Activated B cell treated with CpG ODN at 0.5 μM for 24 hours (primary cell): Measurements from ENCODE around the gene NAA25. TPM values are rescaled to one million over a fixed set of nuclear protein-coding genes. Genes with fewer than 3 reads are reported as not detected.

Experiments used
- ATAC-seq: fragments of 200-7000 bp; cut with Tn5 transposase; one replicate; pipeline ENCODE4 v1.10.0; 2021; ENCODE audit warnings: low read depth, mild to moderate bottlenecking, moderate library complexity
- CTCF ChIA-PET: fragments of 350-600 bp; sonication (Branson Sonifier 250); formaldehyde crosslinking; loops from one replicate; lab custom pipeline; 2021; ENCODE audit warnings: antibody characterized with exemption; lab: Charles Lee
- POLR2A ChIA-PET: fragments of 350-600 bp; sonication (Branson Sonifier 250); formaldehyde crosslinking; loops from one replicate; lab custom pipeline; 2021; ENCODE audit warnings: antibody characterized with exemption; lab: Charles Lee
- DNase-seq: peaks from one replicate; pipeline ENCODE4 v3.0.0; 2022
- H3K27ac Mint-ChIP-seq: one replicate; pipeline ENCODE4 v1.8.0; 2020; ENCODE audit warnings: mixed read lengths
- H3K27me3 Mint-ChIP-seq: one replicate; pipeline ENCODE4 v1.8.0; 2021; ENCODE audit warnings: mixed read lengths
- H3K36me3 Mint-ChIP-seq: one replicate; pipeline ENCODE4 v1.8.0; 2021; ENCODE audit warnings: low read depth, mixed read lengths
- H3K4me1 Mint-ChIP-seq: one replicate; pipeline ENCODE4 v1.8.0; 2021; ENCODE audit warnings: mixed read lengths
- H3K4me3 Mint-ChIP-seq: one replicate; pipeline ENCODE4 v1.8.0; 2020; ENCODE audit warnings: mild to moderate bottlenecking, mixed read lengths
- H3K9me3 Mint-ChIP-seq: one replicate; pipeline ENCODE4 v1.8.0; 2020; ENCODE audit warnings: mixed read lengths
- CTCF ChIP-seq: fragments of 200-600 bp; IDR thresholded peaks from one replicate; pipeline ENCODE4 v1.8.0; 2022; ENCODE audit warnings: antibody characterized with exemption, mild to moderate bottlenecking
- intact Hi-C: fragments of 100-400 bp; cut with micrococcal nuclease; formaldehyde crosslinking; loops from one replicate; pipeline ENCODE4 v1.15.1; 2024
- total RNA-seq: library from RNA; stranded (reverse); gene quantifications from 2 replicates; pipeline ENCODE4 v1.2.3, GENCODE V29; 2022

Gene NAA25
- total RNA-seq, 1 donor from 2014 or later = 52.7 TPM

GRCh38 chr12:112125250-112125999 lies 16.8 kb upstream of the NAA25 start, which contains the start of gene TRAFD1:
Gene TRAFD1, plus strand, starts transcription at chr12:112125560. Its CDS starts 4,963 bp downstream, at chr12:112130523.
- Mint-ChIP-seq H3K4me3 (peak within 1 kb of the TSS; percentile 87), H3K36me3 (no peaks in the 10 kb centered on the region), H3K4me1 (peaks cover 45% of the 10 kb centered on the region), H3K9me3 (no peaks in the 10 kb centered on the region), H3K27ac (peak within 1 kb of the TSS; percentile 78), H3K27me3 (no peaks in the 10 kb centered on the region)
- no peak for TF ChIP-seq CTCF
- intact Hi-C loops = loop anchor here (1.0 to 10.0 kb wide), 4 partner anchors 16 to 279 kb away; partner anchors contain the start of gene RPL6
- ChIA-PET CTCF (no interaction called here), POLR2A (interaction anchor here (0.5 to 7.2 kb wide), 15 partner anchors 9 to 293 kb away, joined by 3 to 143 read pairs (median 5); partner anchors contain the start of genes ERP29, MAPKAPK5, NAA25 and TMEM116)
- ATAC-seq (peak; percentile 98), DNase-seq (peak; percentile 96)

GRCh38 chr12:112124918-112125249 lies 16.3 kb upstream of the NAA25 start:
- intact Hi-C loops = loop anchor here (1.0 to 10.0 kb wide), 4 partner anchors 16 to 280 kb away; partner anchors contain the start of gene RPL6
- TF ChIP-seq CTCF = no peak
- H3K4me3 Mint-ChIP-seq = peak overlapping the region; percentile 87
- no peaks in the 10 kb centered on the region for H3K36me3 Mint-ChIP-seq
- ATAC-seq = no peak
- H3K27me3 Mint-ChIP-seq = no peaks in the 10 kb centered on the region
- H3K27ac Mint-ChIP-seq = peak overlapping the region; percentile 78
- POLR2A ChIA-PET = interaction anchor here (0.5 to 7.2 kb wide), 14 partner anchors 8 to 293 kb away, joined by 3 to 143 read pairs (median 5); partner anchors contain the start of genes ERP29, MAPKAPK5, NAA25 and TMEM116
- no peak for DNase-seq
- no peaks in the 10 kb centered on the region for H3K9me3 Mint-ChIP-seq
- CTCF ChIA-PET = no interaction called here
- H3K4me1 Mint-ChIP-seq = peaks cover 41% of the 10 kb centered on the region

GRCh38 chr12:112122823-112123690 lies 14.5 kb upstream of the NAA25 start:
- ATAC-seq (no peak), DNase-seq (no peak)
- intact Hi-C loops = loop anchor here (10.0 kb wide), 1 partner anchor 282 kb away; the partner anchor contains the start of gene RPL6
- Mint-ChIP-seq H3K27me3 (peaks cover 3% of the 10 kb centered on the region), H3K27ac (no peak overlapping the region), H3K36me3 (no peaks in the 10 kb centered on the region), H3K4me3 (no peak overlapping the region), H3K9me3 (no peaks in the 10 kb centered on the region), H3K4me1 (peaks cover 24% of the 10 kb centered on the region)
- no peak for TF ChIP-seq CTCF
- POLR2A ChIA-PET = interaction anchor here (1.0 to 1.2 kb wide), 2 partner anchors 9 to 14 kb away, joined by 4 to 6 read pairs; no protein-coding TSS in a partner anchor
- CTCF ChIA-PET = no interaction called here

GRCh38 chr12:112121780-112122565 lies 13.4 kb upstream of the NAA25 start:
- POLR2A ChIA-PET = interaction anchor here (0.7 to 1.2 kb wide), 3 partner anchors 10 to 1747 kb away, joined by 3 to 6 read pairs (median 4); no protein-coding TSS in a partner anchor
- H3K9me3 Mint-ChIP-seq = no peaks in the 10 kb centered on the region
- H3K27me3 Mint-ChIP-seq = peaks cover 3% of the 10 kb centered on the region
- intact Hi-C loops = loop anchor here (10.0 kb wide), 1 partner anchor 283 kb away; the partner anchor contains the start of gene RPL6
- peaks cover 16% of the 10 kb centered on the region for H3K4me1 Mint-ChIP-seq
- CTCF ChIA-PET = no interaction called here
- no peaks in the 10 kb centered on the region for H3K36me3 Mint-ChIP-seq
- no peak overlapping the region for H3K27ac Mint-ChIP-seq
- TF ChIP-seq CTCF = no peak
- DNase-seq (no peak), ATAC-seq (no peak)
- no peak overlapping the region for H3K4me3 Mint-ChIP-seq
